Mucosa of descending colon (tissue), 3 donors: ENCODE results near the gene IER5. TPM values are rescaled to one million over a fixed set of nuclear protein-coding genes. Genes with fewer than 3 reads are reported as not detected.

Experiments
- ATAC-seq: fragments of 200-7000 bp; cut with Tn5 transposase; one replicate; pipeline ENCODE4 v1.9.1; 2020; ENCODE audit warnings: mild to moderate bottlenecking, moderate library complexity
- DNase-seq, 3 donors: peaks; one replicate each; pipeline ENCODE4 v3.0.0-alpha.2; 2020
- H3K36me3 ChIP-seq: fragments of 200-600 bp; one replicate; pipeline ENCODE4 v1.8.0; 2021; ENCODE audit warnings: low read depth, mild to moderate bottlenecking
- H3K4me1 ChIP-seq: fragments of 200-600 bp; one replicate; pipeline ENCODE4 v1.8.0; 2021; ENCODE audit warnings: low read depth, mild to moderate bottlenecking
- H3K4me3 ChIP-seq: fragments of 200-600 bp; one replicate; pipeline ENCODE4 v1.8.0; 2021; ENCODE audit warnings: mild to moderate bottlenecking
- H3K9me3 ChIP-seq: fragments of 200-600 bp; one replicate; pipeline ENCODE4 v1.8.0; 2021; ENCODE audit warnings: mild to moderate bottlenecking
- intact Hi-C, 2 donors: fragments of 100-400 bp; cut with DNase I in 1 of 2; cut with micrococcal nuclease in 1 of 2; formaldehyde crosslinking; loops; one replicate each; pipeline versions ENCODE4 v1.11.0 to v1.11.1; 2022; cut with DNase I, micrococcal nuclease
- total RNA-seq, 3 donors: library from RNA; stranded (reverse); fragmentation: NEBNext Ultra II Directional in 2 of 3; extraction: Animal tissue kit (Norgen Biotek cat#: 25700) in 2 of 3; gene quantifications; one replicate each; pipeline versions ENCODE4 v1.2.1 to v1.2.4, GENCODE V29; 2021 to 2023
- TF ChIP-seq, protein P1 (sequence below): fragments of 200-600 bp; IDR thresholded peaks from one replicate; pipeline ENCODE4 v1.8.0; 2022; ENCODE audit warnings: antibody characterized with exemption, mild to moderate bottlenecking
- donor health status: DM: no; HTN: no; CAD: no; lungs with moderate emphysema.
- donor health status: DM: no; HTN: no; CAD: no.
- donor health status: DM: no; HTN: yes; CAD: no.

The IER5 gene
- total RNA-seq, 3 donors from 2014 or later = 15.4 to 16.7 (median 16.4) TPM

DNA sequence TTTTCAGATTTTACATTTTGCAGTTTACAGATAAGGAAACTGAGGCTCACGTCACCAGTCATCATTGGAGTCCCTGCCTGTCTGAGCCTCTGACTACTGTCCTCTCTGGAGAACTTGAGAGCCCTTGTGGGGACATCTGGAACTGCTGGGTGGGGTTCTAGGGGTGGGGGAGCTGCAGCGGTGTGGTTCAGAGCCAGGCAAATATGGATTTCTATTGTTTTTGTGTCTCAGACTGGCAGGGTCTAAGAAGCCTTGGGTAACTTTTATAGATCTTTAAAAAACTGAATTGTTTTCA, 46.9 kb downstream of the IER5 start:
- H3K36me3 ChIP-seq = no peaks in the 10 kb centered on the region
- intact Hi-C loops = no loop called here
- no peaks in the 10 kb centered on the region for H3K9me3 ChIP-seq
- TF ChIP-seq, protein P1, sequence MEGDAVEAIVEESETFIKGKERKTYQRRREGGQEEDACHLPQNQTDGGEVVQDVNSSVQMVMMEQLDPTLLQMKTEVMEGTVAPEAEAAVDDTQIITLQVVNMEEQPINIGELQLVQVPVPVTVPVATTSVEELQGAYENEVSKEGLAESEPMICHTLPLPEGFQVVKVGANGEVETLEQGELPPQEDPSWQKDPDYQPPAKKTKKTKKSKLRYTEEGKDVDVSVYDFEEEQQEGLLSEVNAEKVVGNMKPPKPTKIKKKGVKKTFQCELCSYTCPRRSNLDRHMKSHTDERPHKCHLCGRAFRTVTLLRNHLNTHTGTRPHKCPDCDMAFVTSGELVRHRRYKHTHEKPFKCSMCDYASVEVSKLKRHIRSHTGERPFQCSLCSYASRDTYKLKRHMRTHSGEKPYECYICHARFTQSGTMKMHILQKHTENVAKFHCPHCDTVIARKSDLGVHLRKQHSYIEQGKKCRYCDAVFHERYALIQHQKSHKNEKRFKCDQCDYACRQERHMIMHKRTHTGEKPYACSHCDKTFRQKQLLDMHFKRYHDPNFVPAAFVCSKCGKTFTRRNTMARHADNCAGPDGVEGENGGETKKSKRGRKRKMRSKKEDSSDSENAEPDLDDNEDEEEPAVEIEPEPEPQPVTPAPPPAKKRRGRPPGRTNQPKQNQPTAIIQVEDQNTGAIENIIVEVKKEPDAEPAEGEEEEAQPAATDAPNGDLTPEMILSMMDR = no peak
- peak in 1 of 3 donors; percentile 51 for DNase-seq
- H3K4me3 ChIP-seq = no peak overlapping the region
- ATAC-seq = peak; percentile 62
- H3K4me1 ChIP-seq = peaks cover 17% of the 10 kb centered on the region

DNA sequence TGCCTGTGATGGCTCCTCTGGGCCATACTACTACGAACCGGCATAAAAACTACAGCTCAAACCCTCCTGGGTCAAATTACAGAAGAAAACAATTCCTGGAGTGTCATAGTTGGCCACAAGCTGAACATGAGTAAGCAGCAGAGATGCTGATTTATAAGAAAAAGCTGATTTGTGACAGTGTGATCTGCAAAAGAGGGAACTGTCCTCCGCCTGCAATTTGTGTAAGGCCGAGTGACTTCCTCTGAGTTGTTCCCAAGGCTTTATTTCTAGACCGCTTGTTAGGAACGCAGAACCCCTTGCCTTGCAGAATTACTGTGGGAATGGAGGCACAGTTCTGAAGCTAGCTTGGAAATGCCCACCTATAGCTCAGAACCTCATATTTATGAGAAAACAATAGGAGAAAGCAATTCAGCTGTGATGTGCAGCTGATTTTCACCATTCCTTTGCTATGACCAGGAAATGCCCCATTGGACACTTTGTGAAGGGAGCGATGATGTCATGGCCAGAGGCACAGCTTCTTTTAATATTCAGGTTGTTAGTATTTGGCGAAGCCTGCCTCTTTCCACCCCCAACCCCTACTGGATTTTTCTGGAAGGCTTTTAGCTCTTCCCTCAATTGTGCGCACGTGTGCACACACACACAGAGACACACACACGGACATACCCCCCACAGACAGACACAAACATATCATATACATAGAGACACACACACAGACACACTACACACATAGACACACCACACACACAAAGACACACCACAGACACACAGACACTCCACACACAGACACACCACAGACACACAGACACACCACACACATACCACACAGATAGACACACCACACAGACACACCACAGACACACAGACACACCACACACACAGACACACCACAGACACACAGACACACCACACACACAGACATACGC, 47.6 kb downstream of the IER5 start:
- Histone ChIP-seq H3K36me3 (no peaks in the 10 kb centered on the region), H3K9me3 (no peaks in the 10 kb centered on the region), H3K4me1 (peaks cover 17% of the 10 kb centered on the region), H3K4me3 (no peak overlapping the region)
- TF ChIP-seq, protein P1 = no peak
- DNase-seq (no peak), ATAC-seq (peak; percentile 20)
- intact Hi-C loops = no loop called here

DNA sequence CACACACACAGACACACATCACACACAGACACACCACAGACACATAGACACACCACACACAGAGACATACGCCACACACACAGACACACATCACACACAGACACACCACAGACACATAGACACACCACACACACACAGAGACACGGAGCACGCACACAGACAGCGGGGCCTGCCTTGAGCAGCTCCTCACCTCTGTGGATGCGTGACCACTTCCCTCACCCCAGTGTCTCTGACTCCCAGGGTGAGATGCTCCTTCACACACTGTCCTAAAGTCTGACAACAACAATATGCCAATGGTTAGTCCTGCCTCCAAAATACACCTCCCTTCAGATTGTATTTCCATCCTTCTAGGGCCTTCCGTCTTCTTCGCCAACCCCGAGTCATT, 48.2 kb downstream of the IER5 start:
- no peaks in the 10 kb centered on the region for H3K9me3 ChIP-seq
- intact Hi-C loops = no loop called here
- DNase-seq = no peak
- TF ChIP-seq, protein P1 = no peak
- no peak for ATAC-seq
- no peak overlapping the region for H3K4me3 ChIP-seq
- peaks cover 17% of the 10 kb centered on the region for H3K4me1 ChIP-seq
- H3K36me3 ChIP-seq = no peaks in the 10 kb centered on the region

DNA sequence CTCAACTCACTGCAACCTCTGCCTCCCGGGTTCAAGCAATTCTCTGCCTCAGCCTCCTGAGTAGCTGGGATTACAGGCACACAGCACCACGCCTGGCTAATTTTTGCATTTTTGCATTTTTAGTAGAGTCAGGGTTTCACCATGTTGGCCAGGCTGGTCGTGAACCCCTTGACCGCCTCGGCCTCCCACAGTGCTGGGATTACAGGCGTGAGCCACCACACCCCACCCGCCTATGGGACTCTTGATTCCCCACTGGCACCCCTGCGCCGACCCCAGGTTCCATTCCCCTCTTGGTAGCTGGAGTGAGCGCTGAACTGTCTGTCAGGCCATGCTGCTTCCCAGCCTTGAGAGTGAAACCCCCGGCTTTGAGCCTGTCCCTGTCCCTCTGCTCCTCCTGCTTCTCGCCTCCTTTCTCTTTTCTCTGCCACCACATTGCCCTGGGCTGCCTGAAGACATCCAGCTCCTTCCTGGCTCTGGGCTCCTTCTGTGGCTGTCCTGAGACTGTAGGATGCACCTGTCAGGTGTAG, 48.8 kb downstream of the IER5 start:
- ATAC-seq (no peak), DNase-seq (no peak)
- Histone ChIP-seq H3K4me3 (no peak overlapping the region), H3K9me3 (no peaks in the 10 kb centered on the region), H3K4me1 (peaks cover 20% of the 10 kb centered on the region), H3K36me3 (no peaks in the 10 kb centered on the region)
- intact Hi-C loops = no loop called here
- TF ChIP-seq, protein P1 = no peak

DNA sequence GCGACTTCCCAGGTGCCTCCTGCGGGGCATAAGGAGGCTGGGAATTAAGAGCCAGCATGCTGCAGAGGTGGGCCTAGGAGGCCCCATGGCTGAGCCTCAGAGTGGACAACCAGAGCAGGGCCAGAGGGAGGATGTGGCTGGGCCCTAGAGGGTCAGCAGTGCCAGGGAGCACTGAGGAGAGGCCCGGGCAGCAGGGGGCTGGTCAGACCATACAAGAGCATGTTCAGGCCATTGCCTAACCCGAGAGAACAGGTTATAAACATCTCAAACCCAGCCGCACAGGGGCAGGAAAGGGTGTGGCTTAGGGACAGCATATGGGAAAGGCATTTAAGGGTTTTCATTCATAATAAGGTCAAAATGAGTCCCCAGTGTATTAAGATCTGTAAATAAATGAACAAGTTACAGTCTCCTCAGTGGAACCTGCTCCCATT, 51.1 kb downstream of the IER5 start:
- Histone ChIP-seq H3K4me1 (peaks cover 21% of the 10 kb centered on the region), H3K9me3 (no peaks in the 10 kb centered on the region), H3K4me3 (no peak overlapping the region), H3K36me3 (no peaks in the 10 kb centered on the region)
- ATAC-seq = peak; percentile 10
- intact Hi-C loops = loop anchor here (5.0 kb wide), 2 partner anchors 57 to 102 kb away; no protein-coding TSS in a partner anchor
- DNase-seq = no peak
- TF ChIP-seq, protein P1 = no peak
